ENCODE results near the gene SLC9A8.
"Not testable (repeated sequence)": the region's sequence is repeated elsewhere in the genome, so short reads cannot be mapped to it uniquely, and the experiment has no call there.

SLC9A8 gene

DNA sequence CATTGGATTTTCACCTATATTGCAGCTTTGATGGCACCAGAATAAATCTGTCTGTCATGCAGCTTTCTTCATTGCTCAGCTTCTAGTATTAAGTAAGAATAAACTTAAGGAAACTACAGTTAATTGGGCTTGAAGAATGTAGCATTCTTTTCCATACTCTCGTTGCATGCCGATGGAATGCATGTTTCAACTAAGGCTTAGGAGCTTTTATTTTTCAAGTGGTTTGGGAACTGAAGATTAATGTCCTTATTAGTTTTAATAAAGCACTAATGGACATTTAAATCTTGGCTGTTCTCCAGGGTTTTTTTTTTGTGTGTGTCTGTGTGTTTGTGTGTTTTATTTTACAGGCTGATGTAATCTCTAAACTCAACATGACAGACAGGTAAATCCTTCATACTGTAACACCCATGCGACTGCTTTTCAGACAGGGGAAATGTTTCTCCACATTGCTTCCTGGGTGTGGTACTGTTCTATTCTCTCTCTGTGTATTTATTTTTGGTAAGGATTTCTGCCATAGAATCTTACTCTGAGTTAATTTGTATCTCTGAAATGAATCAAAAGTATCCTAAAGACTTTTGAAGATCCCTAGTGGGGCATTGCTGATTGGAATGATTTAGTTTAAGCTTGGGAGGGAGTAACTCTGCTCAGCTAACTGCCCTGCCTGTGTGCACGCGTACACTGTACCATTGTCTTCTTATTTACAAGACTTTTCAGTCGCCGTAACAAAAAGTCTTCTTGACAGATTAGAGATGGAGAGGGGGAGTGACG lies 38.0 kb downstream of the SLC9A8 start:
- no peak for DNase-seq (ENCODE audit: low read depth, low spot score)

DNA sequence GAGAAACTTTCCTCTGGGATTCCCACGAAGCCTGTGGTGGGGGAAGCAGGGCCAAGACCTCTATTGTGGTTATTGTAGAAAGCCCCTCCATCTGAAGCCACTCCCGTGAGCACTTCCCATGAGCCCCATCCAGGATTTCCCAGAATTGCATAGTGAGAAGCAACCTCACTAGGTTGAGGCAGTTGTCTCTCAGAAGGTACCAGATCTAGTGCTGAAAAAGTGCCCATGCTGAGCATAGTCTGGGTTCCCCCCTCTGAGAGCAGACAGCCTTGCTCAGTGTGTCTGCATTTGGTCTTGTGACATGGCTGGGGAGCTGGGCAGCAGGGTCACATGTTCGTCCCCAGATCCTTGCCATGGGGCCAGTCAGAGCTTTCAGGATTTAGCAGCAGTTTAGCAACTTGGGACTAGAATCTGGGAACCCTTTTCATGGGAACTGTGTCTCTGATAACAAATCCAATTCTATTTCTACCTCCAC lies 38.6 kb downstream of the SLC9A8 start:
- DNase-seq (ENCODE audit: low read depth, low spot score) = no peak

- DNase-seq (ENCODE audit: low read depth, low spot score) = no peak
Observed at GRCh38 chr20:49851991-49852390, 39.4 kb downstream of the SLC9A8 start.

- DNase-seq (ENCODE audit: low read depth, low spot score) = no peak
Observed at GRCh38 chr20:49852522-49853080, 40.0 kb downstream of the SLC9A8 start.

GRCh38 chr20:49853640-49854039 lies 41.0 kb downstream of the SLC9A8 start:
- peak; percentile 75 for DNase-seq (ENCODE audit: low read depth, low spot score)

- DNase-seq (ENCODE audit: low read depth, low spot score) = no peak
Observed at GRCh38 chr20:49854190-49854875, 41.7 kb downstream of the SLC9A8 start.

- no peak for DNase-seq (ENCODE audit: low read depth, low spot score)
Observed at GRCh38 chr20:49856904-49857303, 44.3 kb downstream of the SLC9A8 start.

DNA sequence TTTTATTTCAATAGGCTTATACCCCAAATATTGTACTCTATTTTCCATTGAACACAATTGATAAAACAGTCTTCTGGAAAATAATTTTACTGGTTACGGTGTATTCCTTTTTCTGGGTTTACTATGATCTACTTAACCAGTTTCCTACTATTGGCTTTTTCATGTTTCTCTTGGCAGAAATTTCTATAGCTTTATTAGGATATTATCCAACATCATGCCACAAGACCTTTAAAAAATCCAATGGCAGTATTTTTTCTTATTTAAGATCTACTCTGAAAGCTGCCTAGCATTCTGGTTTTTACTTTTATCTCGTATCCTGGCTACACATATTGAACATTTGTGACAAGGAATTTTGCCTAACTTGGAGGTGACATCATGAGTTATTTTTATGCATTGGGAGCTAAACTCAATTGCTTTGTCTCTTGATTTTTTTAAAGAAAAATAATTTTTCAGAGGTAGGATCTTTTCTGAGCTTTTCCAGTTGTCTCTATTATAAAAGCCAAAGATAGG lies 45.5 kb downstream of the SLC9A8 start:
- DNase-seq (ENCODE audit: low read depth, low spot score) = no peak

GRCh38 chr20:49859011-49859410 lies 46.4 kb downstream of the SLC9A8 start:
- no peak for DNase-seq (ENCODE audit: low read depth, low spot score)

- DNase-seq (ENCODE audit: low read depth, low spot score) = peak; percentile 52
Observed at GRCh38 chr20:49859807-49860206, 47.2 kb downstream of the SLC9A8 start.

GRCh38 chr20:49861232-49861631 lies 48.6 kb downstream of the SLC9A8 start:
- DNase-seq (ENCODE audit: low read depth, low spot score) = not testable (repeated sequence)

GRCh38 chr20:49862607-49863200 lies 50.1 kb downstream of the SLC9A8 start:
- DNase-seq (ENCODE audit: low read depth, low spot score) = no peak

DNA sequence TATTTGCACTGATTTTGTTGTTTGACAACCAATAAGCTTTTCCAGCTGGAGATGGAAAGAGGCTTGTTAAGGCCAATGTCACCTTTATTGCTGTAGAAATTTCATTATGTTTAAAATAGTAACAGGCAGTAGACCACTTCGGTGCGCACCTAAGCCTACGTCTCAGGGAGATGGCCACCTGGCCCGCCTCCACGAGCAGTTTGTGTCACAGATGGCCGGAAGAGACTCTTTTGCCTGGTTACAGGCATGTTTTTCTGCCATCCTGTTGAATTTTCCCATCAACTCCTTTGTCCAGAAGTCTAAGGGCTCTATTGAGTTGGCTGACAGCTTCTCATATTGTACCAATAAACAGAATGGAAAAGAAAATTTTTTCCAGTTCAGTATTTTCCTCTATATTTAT lies 51.0 kb downstream of the SLC9A8 start:
- no peak for DNase-seq (ENCODE audit: low read depth, low spot score)

- DNase-seq (ENCODE audit: low read depth, low spot score) = no peak
Observed at GRCh38 chr20:49865559-49865958, 52.9 kb downstream of the SLC9A8 start.

- DNase-seq (ENCODE audit: low read depth, low spot score) = no peak
Observed at GRCh38 chr20:49866051-49866450, 53.4 kb downstream of the SLC9A8 start.

DNA sequence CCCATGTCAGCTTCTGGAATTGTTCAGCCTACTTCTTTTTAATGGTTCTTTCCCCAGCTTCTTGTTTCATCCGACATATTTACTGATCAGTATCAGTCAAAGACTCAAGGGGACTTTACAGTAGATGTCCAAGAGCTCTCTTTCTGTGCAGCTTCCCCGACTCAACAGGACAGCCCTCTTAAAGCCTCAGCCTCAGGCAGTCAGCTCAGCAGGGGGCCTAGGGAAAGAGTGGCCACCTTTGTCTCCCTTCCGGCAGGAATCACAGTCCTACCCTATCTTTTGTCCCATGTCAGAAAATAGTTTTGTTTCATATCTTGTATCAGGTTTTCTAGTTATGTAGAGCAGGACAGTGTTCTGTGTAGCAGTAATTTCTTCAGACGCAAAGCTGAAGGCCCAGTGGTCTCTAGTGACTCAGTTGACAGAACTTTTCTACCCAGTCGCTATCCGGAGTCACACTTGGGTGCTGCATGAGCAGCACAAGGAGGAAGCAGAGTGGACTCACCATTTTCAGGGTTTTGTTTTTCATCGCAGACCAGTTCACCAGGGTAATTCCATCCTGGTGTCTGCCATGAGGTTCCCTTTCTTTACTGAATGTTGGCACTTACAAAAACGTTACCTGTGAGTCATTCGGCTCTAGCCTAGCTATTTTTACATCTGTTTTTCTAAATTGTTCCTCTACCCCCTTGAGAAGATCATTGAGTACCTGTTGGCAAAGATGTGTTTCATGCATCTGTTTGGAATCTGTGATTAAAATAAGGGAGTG lies 55.0 kb downstream of the SLC9A8 start:
- DNase-seq (ENCODE audit: low read depth, low spot score) = peak; percentile 84

- no peak for DNase-seq (ENCODE audit: low read depth, low spot score)
Observed at GRCh38 chr20:49868538-49868937, 55.9 kb downstream of the SLC9A8 start.

DNA sequence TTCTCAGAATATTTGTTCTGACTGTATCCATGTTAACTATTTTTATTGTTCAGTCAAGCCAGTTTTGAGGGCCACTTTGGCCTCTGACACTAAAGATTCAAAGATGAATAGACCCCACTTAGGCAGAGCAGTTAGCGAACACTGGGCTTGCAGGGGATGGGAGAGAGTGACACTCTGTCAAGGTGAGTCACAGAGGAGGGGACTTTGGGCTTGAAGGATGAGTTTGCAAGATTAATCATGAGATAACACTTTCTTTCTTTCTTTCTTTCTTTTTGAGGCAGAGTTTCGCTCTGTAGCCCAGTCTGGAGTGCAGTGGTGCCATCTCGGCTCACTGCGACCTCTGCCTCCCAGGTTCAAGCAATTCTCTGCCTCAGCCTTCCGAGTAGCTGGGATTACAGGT lies 56.3 kb downstream of the SLC9A8 start:
- DNase-seq (ENCODE audit: low read depth, low spot score) = no peak

DNA sequence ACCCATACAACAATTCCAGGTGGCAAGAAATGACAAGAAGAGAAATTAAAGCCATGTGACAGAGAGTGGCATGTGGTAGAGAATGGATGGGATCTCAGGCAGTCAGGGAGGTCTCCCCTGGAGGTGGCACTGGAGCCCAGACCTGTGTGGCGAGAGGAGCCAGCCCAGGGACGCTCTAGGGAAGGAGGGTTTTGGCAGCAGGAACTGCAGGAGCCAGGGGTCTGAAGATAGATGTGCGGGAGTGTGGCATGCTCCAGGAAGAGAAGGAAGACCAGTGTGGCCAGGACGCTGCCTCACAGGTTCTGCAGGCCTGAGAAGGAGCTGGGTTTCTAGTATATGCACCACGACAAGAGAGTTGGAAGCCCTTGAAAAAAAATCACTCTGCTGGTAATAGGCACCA lies 57.6 kb downstream of the SLC9A8 start:
- no peak for DNase-seq (ENCODE audit: low read depth, low spot score)

DNA sequence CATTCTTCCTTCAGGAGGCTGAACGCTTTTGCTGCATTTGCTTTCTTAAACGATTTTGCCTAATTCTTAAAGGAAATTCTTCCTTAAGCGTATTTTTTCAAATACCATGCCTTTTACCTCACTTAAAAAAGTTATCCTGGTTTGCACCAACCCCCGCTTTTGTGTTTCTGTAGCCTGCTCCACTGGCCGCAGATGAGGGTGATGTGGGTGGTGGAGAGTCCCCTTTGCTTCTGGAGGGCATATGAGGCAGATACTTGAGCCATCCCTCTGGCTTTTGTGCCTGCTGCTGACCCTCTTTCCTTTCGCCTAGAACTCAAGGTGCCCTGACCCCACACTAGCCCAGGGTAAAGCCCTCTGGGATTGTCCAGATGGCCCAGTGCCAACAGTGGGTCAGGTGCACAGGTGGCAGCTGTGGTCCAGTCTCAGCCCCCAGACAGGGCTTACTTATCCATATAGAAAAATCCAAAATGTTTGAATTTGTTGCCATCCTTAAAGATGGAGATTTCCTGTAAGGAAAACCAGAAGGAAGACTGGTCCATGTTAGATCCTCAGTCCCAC lies 58.8 kb downstream of the SLC9A8 start:
- DNase-seq (ENCODE audit: low read depth, low spot score) = no peak

DNA sequence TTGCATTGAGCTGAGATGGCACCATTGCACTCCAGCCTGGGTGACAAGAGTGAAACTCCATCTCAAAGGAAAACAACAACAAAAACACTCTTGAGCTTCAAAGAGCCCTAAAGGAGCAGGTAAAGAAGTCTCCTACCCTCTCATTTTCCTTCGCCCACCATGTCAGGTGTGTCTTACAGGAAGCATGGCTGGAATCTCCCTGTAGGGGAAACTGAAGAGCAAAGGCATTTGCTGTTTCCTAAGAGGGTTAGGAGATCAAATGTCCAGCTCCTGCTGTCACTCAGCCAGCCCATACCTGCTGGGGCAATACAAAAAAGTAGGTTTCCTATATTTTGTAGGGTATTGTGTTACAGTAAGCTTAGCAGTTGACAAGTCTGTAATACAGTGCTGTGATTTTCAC lies 59.4 kb downstream of the SLC9A8 start:
- DNase-seq (ENCODE audit: low read depth, low spot score) = peak; percentile 38
